Measurements from ENCODE around the gene SPC24. TPM values are rescaled to one million over a fixed set of nuclear protein-coding genes. Genes with fewer than 3 reads are reported as not detected.

SPC24 gene
- total RNA-seq, 6 donors from 2014 or later, result 1.4 to 13.3 (median 2.1) TPM; not detected in 1

- no peak for ATAC-seq (ENCODE audit: low FRiP score in 2 of 2)
- 85 to 94% methylated on average over 11 to 16 of the region's 16 CpGs for WGBS, 2 donors
Observed at GRCh38 chr19:11102944-11103343, 52.6 kb downstream of the SPC24 start.

GRCh38 chr19:11101057-11101456, 54.5 kb downstream of the SPC24 start:
- Histone ChIP-seq H3K4me3 (no peak overlapping the region), H3K4me1 (peaks cover 11 to 35% (median 15%) of the 10 kb centered on the region in 4 donors), H3K36me3 (peaks cover 6 to 86% (median 62%) of the 10 kb centered on the region in 4 donors), H3K27ac (no peak overlapping the region), H3K9me3 (no peaks in the 10 kb centered on the region), H3K27me3 (no peaks in the 10 kb centered on the region)
- no peak for DNase-seq
- TF ChIP-seq POLR2A (IDR thresholded peaks at IDR 0.05) (no peak), CTCF (IDR thresholded peaks at IDR 0.05) (no peak), POLR2AphosphoS5 (IDR thresholded peaks at IDR 0.05) (no peak)
- no peak for ATAC-seq (ENCODE audit: low FRiP score in 2 of 2)
- 91 to 95% methylated on average over 5 of the region's 5 CpGs for WGBS, 2 donors

More at GRCh38 chr19:11102944-11103343, 52.6 kb downstream of the SPC24 start:
- H3K9me3 ChIP-seq, result no peaks in the 10 kb centered on the region
- peaks cover 23 to 91% (median 73%) of the 10 kb centered on the region in 4 donors for H3K36me3 ChIP-seq
- no peak overlapping the region for H3K4me3 ChIP-seq
- H3K27me3 ChIP-seq, result no peaks in the 10 kb centered on the region
- no peak for DNase-seq
- H3K4me1 ChIP-seq, result peaks cover 0 to 16% (median 1%) of the 10 kb centered on the region in 4 donors
- TF ChIP-seq CTCF (IDR thresholded peaks at IDR 0.05) (no peak), POLR2A (IDR thresholded peaks at IDR 0.05) (no peak), EP300 (IDR thresholded peaks at IDR 0.05) (no peak), POLR2AphosphoS5 (IDR thresholded peaks at IDR 0.05) (peak in 1 of 2 donors; percentile 24)
- peak overlapping the region in 3 of 4 donors; percentile 0 to 30 (median 23) for H3K27ac ChIP-seq

GRCh38 chr19:11100049-11100448, 55.5 kb downstream of the SPC24 start:
- H3K4me3 ChIP-seq, result no peak overlapping the region
- 68 to 72% methylated on average over 12 of the region's 12 CpGs for WGBS, 2 donors
- ATAC-seq (ENCODE audit: low FRiP score in 2 of 2), result no peak
- peaks cover 6 to 82% (median 53%) of the 10 kb centered on the region in 4 donors for H3K36me3 ChIP-seq
- TF ChIP-seq CTCF (IDR thresholded peaks at IDR 0.05) (no peak), POLR2A (IDR thresholded peaks at IDR 0.05) (no peak), POLR2AphosphoS5 (IDR thresholded peaks at IDR 0.05) (no peak), EP300 (IDR thresholded peaks at IDR 0.05) (no peak)
- H3K27ac ChIP-seq, result peak overlapping the region in 2 of 4 donors; percentile 1 to 34
- DNase-seq, result no peak
- no peaks in the 10 kb centered on the region for H3K9me3 ChIP-seq
- H3K27me3 ChIP-seq, result no peaks in the 10 kb centered on the region
- peaks cover 20 to 45% (median 25%) of the 10 kb centered on the region in 4 donors for H3K4me1 ChIP-seq

DNA sequence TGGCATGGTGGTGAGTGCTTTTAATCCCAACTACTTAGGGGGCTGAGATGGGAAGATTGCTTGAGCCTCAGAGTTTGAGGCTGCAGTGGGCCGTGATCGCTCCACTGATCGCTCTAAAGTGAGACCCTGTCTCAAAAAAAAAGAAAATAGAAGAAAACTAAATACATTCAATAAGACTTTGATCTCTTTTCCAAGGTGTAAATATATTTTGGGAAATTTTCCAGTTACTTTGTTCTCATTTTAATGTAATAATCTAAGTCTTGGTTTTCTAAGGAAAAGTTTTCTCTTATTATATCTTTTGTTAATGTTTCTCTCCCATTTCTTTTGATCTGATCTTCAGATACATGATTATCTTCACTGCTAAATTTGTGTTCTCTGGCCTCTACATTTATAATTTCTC, 56.7 kb downstream of the SPC24 start:
- peak overlapping the region in 1 of 4 donors; percentile 97 for H3K27ac ChIP-seq
- H3K9me3 ChIP-seq, result no peaks in the 10 kb centered on the region
- WGBS, 2 donors, result 82 to 98% methylated on average over 3 of the region's 3 CpGs
- H3K36me3 ChIP-seq, result peaks cover 6 to 79% (median 46%) of the 10 kb centered on the region in 4 donors
- ATAC-seq (ENCODE audit: low FRiP score in 2 of 2) (no peak), DNase-seq (no peak)
- no peak overlapping the region for H3K4me3 ChIP-seq
- H3K27me3 ChIP-seq, result no peaks in the 10 kb centered on the region
- H3K4me1 ChIP-seq, result peaks cover 31 to 57% (median 37%) of the 10 kb centered on the region in 4 donors
- no peak for TF ChIP-seq CTCF (IDR thresholded peaks at IDR 0.05)
- no peak for TF ChIP-seq POLR2AphosphoS5 (IDR thresholded peaks at IDR 0.05)

DNA sequence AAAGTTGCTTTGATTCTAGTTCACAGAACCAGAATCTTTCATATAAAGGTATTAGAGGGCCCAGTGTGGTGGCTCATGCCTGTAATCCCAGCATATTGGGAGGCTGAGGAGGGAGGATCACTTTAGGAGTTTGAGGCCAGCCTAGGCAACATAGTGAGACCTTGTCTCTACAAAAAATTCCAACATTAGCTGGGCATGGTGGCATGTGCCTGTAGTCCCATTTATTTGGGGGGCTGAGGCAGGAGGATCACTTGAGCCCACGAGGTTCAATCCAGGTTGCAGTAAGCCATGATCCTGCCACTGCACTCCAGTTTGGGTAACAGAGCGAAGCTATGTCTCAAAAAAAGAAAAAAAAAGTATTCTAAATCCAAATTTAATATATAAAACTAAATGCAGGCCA, 57.3 kb downstream of the SPC24 start:
- 94 to 95% methylated on average over 2 of the region's 2 CpGs for WGBS, 2 donors
- DNase-seq, result no peak
- TF ChIP-seq POLR2AphosphoS5 (IDR thresholded peaks at IDR 0.05) (no peak), POLR2A (IDR thresholded peaks at IDR 0.05) (no peak), CTCF (IDR thresholded peaks at IDR 0.05) (no peak), EP300 (IDR thresholded peaks at IDR 0.05) (no peak)
- H3K4me1 ChIP-seq, result peaks cover 36 to 62% (median 43%) of the 10 kb centered on the region in 4 donors
- H3K27ac ChIP-seq, result peak overlapping the region in 1 of 4 donors; percentile 97
- H3K9me3 ChIP-seq, result no peaks in the 10 kb centered on the region
- H3K27me3 ChIP-seq, result no peaks in the 10 kb centered on the region
- ATAC-seq (ENCODE audit: low FRiP score in 2 of 2), result no peak
- H3K36me3 ChIP-seq, result peaks cover 3 to 79% (median 43%) of the 10 kb centered on the region in 4 donors
- no peak overlapping the region for H3K4me3 ChIP-seq
